Measurements from ENCODE around the gene ETV4.

Gene ETV4

GRCh38 chr17:43572368-43572980 lies 26.3 kb upstream of the ETV4 start:
- DNase-seq (ENCODE audit: low read depth) = no peak

- DNase-seq (ENCODE audit: low read depth) = no peak
Measured at GRCh38 chr17:43570518-43570928, 24.4 kb upstream of the ETV4 start.

- no peak for DNase-seq (ENCODE audit: low read depth)
Measured at GRCh38 chr17:43568506-43569082, 22.5 kb upstream of the ETV4 start.

DNA sequence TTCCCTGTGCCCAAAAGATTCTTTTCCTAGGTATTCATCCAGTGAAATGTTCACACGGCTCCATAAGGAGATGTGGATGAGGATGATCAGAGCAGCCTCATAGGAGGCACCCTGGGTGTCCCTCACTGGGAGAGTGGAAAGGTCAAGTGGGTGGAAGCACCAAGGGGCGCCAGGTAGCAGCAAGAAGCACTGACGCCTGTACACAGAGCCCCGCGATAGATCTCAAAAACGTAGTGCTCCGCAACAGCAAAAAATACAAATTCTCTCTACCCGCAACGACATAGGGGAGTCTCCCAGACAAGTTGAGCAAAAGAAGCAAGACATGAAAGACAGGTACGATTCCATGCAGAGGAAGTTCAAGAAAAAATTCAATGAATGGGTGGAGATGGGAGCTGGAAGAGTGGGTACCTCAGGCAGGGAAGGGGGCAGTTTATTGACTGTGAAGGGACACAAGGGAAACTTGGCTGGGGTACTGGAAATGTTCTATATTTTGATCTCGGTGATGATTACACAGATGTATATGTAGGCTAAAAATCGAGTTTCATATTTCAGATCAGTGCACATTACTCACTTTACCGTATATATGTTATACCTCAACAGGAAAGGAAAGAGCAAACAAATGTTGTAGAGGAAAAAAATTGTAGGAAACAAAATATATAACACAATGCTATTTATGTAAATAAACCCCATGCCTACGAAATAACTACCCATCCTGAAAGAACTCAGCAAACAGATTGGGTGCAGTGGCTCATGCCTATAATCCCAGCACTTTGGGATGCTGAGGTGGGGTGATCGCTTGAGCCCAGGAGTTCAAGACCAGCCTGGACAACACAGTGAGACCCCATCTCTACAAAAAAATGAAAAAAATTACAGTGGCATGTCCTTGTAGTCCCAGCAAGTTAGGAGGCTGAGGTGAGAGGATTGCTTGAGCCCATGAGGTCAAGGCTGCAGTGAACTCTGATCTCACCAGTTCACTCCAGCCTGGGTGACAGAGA lies 17.8 kb upstream of the ETV4 start:
- no peak for DNase-seq (ENCODE audit: low read depth)

GRCh38 chr17:43562679-43563599 lies 16.8 kb upstream of the ETV4 start:
- DNase-seq (ENCODE audit: low read depth) = no peak

DNA sequence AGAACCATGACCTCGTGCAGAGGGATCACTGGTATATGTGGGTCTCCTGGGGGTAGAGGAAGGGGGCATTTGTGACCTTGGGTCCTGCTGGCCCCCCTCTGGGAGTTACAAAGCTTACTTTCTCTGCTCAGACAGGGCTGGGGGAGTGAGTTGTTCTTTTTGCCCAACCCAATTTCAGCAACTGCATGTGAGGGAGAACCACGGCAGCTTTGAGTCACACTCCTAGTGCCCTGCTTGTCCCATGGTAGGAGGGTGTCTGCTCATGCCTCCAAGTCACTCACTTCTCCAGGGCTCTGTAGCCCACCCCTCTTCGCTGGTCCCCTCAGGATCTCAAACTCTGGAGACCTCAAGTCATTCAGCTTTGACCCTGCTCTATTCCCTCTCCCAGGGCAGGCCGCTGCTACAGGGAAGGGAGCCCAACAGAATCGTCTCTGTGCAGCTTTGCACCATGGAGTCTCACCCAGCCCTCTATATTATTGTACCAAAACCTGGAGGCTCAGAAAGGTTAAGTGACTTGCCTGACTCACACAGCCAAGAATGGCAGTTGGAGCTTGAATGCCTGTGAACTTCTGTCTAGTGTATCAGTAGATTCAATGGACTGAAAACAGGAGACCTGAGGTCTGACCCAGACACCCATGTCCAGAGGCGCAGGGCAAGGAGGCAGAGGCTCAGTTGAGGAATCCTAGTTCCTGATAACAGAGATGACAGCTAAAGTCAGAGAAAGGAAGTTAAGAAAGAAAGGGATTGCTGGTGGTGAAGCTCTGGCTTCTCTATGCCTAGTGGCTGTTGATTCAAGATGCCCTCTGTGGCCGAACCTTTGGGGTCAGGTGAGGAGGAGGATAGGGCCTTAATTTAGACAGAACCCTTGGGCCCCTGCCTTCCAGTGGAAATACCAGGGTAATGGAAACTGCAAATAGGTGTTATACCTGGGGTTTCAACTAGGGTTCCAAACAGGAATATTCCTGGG lies 14.6 kb upstream of the ETV4 start:
- no peak for DNase-seq (ENCODE audit: low read depth)

DNA sequence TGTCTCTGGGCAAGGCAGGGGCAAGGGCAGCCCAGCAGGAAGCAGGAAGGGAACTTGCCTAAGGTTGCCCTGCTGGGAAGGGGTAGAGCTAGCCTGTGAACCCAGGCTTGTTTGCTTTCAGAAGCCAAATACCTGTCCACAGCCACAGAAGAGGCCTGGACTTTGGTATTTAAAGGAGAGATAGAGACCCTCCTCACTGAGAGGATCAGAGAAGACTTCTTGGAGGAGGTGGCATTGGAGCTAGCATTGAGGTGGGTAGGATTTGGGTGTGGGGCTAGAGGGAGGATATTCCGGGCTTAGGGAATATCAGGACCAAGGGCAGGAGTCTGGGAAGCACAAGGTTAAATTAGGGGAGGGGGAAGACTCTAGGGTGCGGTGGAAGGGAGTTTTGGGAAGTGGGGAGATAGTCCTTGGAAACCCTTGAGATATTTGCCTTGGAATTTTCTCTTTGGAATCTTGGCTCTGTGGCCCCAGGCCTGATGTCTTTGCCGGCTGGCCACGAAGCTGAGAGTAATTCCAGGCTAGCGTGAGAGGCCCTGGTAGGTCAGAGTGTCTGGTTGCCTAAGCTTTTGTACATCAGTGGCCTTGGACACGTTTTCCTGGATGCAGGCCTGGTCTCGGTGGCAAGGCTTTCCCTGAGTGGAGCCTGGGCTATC lies 13.1 kb upstream of the ETV4 start:
- DNase-seq (ENCODE audit: low read depth) = no peak

DNA sequence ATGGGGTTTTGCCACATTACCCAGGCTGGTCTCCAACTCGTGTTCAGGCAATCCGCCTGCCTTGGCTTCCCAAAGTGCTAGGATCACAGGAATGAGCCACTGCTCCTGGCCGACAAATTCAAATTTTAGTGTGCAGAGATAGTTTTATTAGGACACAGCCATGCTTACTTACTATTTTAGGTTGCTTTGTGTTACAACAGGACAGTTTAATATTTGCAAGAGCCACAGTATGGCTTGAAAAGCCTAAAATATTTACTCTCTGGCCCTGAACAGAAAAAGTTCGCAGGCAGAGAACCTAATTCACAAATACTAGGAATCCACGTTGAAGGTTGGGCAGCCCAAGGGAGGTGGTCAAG lies 12.6 kb upstream of the ETV4 start:
- DNase-seq (ENCODE audit: low read depth) = no peak

- DNase-seq (ENCODE audit: low read depth) = no peak
Measured at GRCh38 chr17:43556292-43556691, 10.2 kb upstream of the ETV4 start.

GRCh38 chr17:43554857-43555256 lies 8.7 kb upstream of the ETV4 start:
- DNase-seq (ENCODE audit: low read depth) = no peak

DNA sequence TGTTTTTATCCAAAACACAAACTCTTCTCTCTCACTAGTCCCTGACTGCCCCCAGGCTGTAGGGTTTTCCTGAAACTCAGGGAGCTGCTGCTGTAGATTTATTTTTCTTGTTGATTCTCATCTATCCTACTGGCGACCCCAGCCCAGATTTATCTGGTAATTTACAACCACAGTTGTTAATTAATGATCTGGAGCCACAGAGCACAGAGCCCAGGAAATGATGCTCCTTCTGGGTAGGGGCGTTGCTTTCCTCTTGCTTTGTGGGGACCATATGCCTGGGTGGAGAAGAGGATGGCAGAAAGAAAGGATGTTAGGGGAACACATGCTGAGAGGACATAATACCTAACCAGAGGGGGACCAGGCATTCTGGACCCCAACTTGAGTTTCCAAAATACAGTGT lies 7.4 kb upstream of the ETV4 start:
- no peak for DNase-seq (ENCODE audit: low read depth)

DNA sequence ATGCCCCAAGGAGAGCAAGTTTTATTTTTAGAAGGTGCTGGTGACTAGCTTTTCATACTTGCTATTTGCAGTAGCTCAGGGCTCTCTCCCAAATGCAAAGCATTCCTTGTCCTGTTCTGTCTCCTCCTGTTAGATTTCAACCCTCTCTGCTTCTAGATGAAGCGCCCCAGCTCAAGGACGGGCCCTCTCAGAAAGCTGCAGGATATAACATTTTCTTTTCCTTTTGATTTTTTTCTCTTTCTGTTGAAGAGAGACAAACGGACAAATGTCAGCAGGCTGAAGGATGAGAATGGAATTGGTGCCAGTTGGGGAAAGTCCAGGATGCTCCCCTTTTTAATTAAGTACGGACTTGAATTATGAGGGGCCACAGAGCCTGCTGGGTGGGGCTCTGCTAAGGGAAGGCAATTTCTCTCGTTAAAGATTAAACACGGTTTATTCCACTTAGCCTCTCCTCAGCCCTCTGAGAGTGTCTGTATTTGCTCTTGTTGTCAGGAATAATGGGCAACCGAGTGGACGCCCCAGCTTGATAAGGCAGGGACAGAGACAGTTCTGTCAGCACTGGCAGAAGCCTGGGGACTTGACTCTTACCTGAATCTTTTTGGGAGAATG lies 6.2 kb upstream of the ETV4 start:
- DNase-seq (ENCODE audit: low read depth) = no peak

DNA sequence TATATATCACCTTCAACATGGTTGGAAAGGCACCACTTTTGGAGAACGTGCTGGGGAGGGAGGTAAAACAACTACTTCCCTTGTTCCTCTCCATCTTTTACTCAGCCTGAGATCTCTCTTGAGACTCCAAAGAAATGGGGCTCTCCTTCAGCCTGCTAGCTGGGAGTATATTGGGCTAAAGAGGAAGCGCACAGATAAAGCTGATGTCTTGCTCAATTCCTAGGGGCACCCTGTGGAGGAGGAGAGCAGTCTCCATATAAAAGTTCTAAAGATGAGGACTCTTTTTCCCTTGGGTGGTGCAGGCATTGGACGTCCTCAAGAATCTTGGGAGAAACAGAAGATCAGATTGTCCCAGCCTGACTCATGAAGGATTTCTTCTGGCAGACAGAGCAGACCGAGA lies 4.6 kb upstream of the ETV4 start:
- DNase-seq (ENCODE audit: low read depth) = no peak

- no peak for DNase-seq (ENCODE audit: low read depth)
Measured at GRCh38 chr17:43549496-43549895, 3.4 kb upstream of the ETV4 start.

GRCh38 chr17:43548689-43549379 lies 2.7 kb upstream of the ETV4 start:
- no peak for DNase-seq (ENCODE audit: low read depth)

- no peak for DNase-seq (ENCODE audit: low read depth)
Measured at GRCh38 chr17:43547659-43548256, 1.6 kb upstream of the ETV4 start.

DNA sequence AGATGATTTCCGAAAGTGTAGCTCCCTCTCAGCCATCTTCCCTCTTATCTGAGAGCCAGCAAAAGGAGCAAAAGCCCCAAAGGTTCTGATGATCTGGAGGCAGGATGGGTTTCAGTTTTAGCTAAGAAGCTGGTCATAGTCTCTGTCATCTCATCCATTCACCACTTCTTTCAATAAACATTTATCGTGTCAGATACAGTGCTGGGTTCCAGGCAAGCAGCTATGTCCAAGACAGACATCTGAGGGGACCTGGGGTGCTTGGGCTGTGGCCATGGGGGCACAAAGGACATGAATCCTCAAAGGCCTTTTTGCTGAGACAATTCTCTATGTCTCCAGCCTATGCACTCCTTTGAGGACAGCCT lies 1.0 kb upstream of the ETV4 start:
- no peak for DNase-seq (ENCODE audit: low read depth)

DNA sequence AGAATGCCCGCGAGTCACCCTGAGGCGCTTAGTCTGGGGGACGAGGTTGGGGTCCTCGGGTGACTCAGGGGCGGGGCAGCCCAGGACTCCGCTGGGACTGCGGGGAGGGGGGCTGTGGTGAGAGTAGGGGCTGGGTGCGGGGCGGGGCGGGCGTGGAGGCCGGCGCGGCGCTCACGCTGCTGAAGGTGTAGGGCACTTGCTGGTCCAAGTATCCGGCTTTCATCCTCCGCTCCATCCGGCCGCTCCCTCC lies 832 bp downstream of the ETV4 start:
- no peak for DNase-seq (ENCODE audit: low read depth)

Data from HS-27A (cell line).